ENCODE measurements around the gene SGCD. TPM values are rescaled to one million over a fixed set of nuclear protein-coding genes. Genes with fewer than 3 reads are reported as not detected.

The SGCD gene
- total RNA-seq, 1 donor = under 0.01 TPM

- DNase-seq (ENCODE audit: low read depth in 2 of 3, low spot score in 2 of 3) = no peak
Measured at GRCh38 chr5:156400231-156400986, 73.4 kb downstream of the SGCD start.

- DNase-seq (ENCODE audit: low read depth in 2 of 3, low spot score in 2 of 3) = no peak
Measured at GRCh38 chr5:156401804-156402203, 74.8 kb downstream of the SGCD start.

- peak in 1 of 3 donors; percentile 6 for DNase-seq (ENCODE audit: low read depth in 2 of 3, low spot score in 2 of 3)
Measured at GRCh38 chr5:156402387-156402921, 75.5 kb downstream of the SGCD start.

GRCh38 chr5:156405988-156406387, 79.0 kb downstream of the SGCD start:
- no peak for DNase-seq (ENCODE audit: low read depth in 2 of 3, low spot score in 2 of 3)

GRCh38 chr5:156407251-156407650, 80.3 kb downstream of the SGCD start:
- no peak for DNase-seq (ENCODE audit: low read depth in 2 of 3, low spot score in 2 of 3)

GRCh38 chr5:156409834-156410233, 82.9 kb downstream of the SGCD start:
- DNase-seq (ENCODE audit: low read depth in 2 of 3, low spot score in 2 of 3) = no peak

GRCh38 chr5:156411185-156411613, 84.2 kb downstream of the SGCD start:
- no peak for DNase-seq (ENCODE audit: low read depth in 2 of 3, low spot score in 2 of 3)

GRCh38 chr5:156411957-156412356, 85.0 kb downstream of the SGCD start:
- no peak for DNase-seq (ENCODE audit: low read depth in 2 of 3, low spot score in 2 of 3)

- no peak for DNase-seq (ENCODE audit: low read depth in 2 of 3, low spot score in 2 of 3)
Measured at GRCh38 chr5:156414391-156414790, 87.4 kb downstream of the SGCD start.

GRCh38 chr5:156419661-156420060, 92.7 kb downstream of the SGCD start:
- DNase-seq (ENCODE audit: low read depth in 2 of 3, low spot score in 2 of 3) = no peak

GRCh38 chr5:156420665-156421064, 93.7 kb downstream of the SGCD start:
- no peak for DNase-seq (ENCODE audit: low read depth in 2 of 3, low spot score in 2 of 3)

GRCh38 chr5:156421798-156422197, 94.8 kb downstream of the SGCD start:
- DNase-seq (ENCODE audit: low read depth in 2 of 3, low spot score in 2 of 3) = no peak

GRCh38 chr5:156423597-156423996, 96.6 kb downstream of the SGCD start:
- DNase-seq (ENCODE audit: low read depth in 2 of 3, low spot score in 2 of 3) = no peak

- DNase-seq (ENCODE audit: low read depth in 2 of 3, low spot score in 2 of 3) = no peak
Measured at GRCh38 chr5:156427315-156427714, 100.4 kb downstream of the SGCD start.

GRCh38 chr5:156431956-156432829, 105.2 kb downstream of the SGCD start:
- DNase-seq (ENCODE audit: low read depth in 2 of 3, low spot score in 2 of 3) = no peak

GRCh38 chr5:156432830-156433105, 105.8 kb downstream of the SGCD start:
- DNase-seq (ENCODE audit: low read depth in 2 of 3, low spot score in 2 of 3) = no peak

GRCh38 chr5:156434471-156434870, 107.5 kb downstream of the SGCD start:
- DNase-seq (ENCODE audit: low read depth in 2 of 3, low spot score in 2 of 3) = no peak

GRCh38 chr5:156435101-156435500, 108.1 kb downstream of the SGCD start:
- no peak for DNase-seq (ENCODE audit: low read depth in 2 of 3, low spot score in 2 of 3)

GRCh38 chr5:156438076-156438475, 111.1 kb downstream of the SGCD start:
- DNase-seq (ENCODE audit: low read depth in 2 of 3, low spot score in 2 of 3) = no peak

- no peak for DNase-seq (ENCODE audit: low read depth in 2 of 3, low spot score in 2 of 3)
Measured at GRCh38 chr5:156444753-156445291, 117.9 kb downstream of the SGCD start.

GRCh38 chr5:156446526-156446925, 119.6 kb downstream of the SGCD start:
- no peak for DNase-seq (ENCODE audit: low read depth in 2 of 3, low spot score in 2 of 3)

- no peak for DNase-seq (ENCODE audit: low read depth in 2 of 3, low spot score in 2 of 3)
Measured at GRCh38 chr5:156450778-156451177, 123.8 kb downstream of the SGCD start.

Measured in hematopoietic multipotent progenitor cell (in vitro differentiated cells).